GM19397 (cell line): ENCODE results near the gene OR2A14.
"Not testable (repeated sequence)": the region's sequence is repeated elsewhere in the genome, so short reads cannot be mapped to it uniquely, and the experiment has no call there.

Experiments
- ATAC-seq: cut with Tn5 transposase; IDR thresholded peaks from one replicate; pipeline ENCODE4 v1.9.1; 2021; ENCODE audit warnings: mild to moderate bottlenecking, moderate library complexity; ENCODE audit not compliant: unreplicated experiment

OR2A14 gene, protein sequence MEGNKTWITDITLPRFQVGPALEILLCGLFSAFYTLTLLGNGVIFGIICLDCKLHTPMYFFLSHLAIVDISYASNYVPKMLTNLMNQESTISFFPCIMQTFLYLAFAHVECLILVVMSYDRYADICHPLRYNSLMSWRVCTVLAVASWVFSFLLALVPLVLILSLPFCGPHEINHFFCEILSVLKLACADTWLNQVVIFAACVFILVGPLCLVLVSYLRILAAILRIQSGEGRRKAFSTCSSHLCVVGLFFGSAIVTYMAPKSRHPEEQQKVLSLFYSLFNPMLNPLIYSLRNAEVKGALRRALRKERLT

DNA sequence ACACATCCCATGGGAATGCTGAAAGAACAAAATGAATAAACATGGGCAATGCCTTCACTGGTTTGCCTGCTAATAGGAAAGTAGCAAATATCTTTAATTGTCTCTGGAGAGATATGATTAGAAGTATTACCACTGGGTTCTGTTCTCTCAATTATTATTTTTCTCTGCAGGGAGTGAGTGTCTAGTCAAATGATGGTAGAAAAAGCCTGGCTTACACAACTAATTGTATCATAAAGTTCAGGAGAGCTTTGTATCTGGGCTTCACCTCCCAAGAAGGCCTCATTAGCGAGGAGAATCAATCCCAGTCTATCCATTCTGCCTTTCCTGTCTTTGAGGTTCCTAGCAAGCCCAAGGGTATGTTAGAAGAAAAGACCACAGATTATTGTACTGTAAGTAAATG is at the start of gene OR2A14:
Gene OR2A14, plus strand, starts transcription at position 301 of the 400 bp plus-strand sequence. CDS start 5,937 bp downstream, outside the sequence.
- no peak for ATAC-seq

DNA sequence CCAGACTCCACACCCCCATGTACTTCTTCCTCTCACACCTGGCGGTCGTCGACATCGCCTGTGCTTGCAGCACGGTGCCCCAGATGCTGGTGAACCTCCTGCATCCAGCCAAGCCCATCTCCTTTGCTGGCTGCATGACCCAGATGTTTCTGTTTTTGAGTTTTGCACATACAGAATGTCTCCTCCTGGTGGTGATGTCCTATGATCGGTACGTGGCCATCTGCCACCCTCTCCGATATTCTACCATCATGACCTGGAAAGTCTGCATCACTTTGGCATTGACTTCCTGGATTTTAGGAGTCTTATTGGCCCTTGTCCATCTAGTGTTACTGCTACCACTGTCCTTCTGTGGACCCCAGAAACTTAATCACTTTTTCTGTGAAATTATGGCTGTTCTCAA is 48.6 kb upstream of the OR2A14 start:
- no peak for ATAC-seq

DNA sequence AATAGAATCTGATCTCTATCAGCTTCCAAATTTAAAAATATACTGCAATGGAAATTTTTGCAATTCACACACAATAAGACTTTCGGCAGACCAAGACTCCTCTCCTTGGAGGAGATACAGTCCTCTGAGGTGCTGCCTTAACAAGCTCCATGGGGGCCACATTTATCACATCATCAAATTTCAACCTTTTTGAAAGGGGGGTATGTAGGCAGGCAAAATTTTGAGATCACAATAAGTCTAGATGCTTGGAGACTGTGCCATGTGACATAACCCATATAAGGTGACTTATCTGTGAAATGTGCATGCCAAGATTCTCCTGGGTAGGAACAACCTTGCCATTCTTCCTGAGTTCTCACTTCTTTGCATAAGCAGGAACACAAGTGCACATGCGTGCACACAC is 37.0 kb upstream of the OR2A14 start, which contains the start of gene OR2A12:
Gene OR2A12, plus strand, starts transcription at position 301 of the 400 bp plus-strand sequence. CDS start 8,830 bp downstream, outside the sequence.
- no peak for ATAC-seq

GRCh38 chr7:144086730-144087129 is 36.2 kb upstream of the OR2A14 start:
- no peak for ATAC-seq

GRCh38 chr7:144087230-144087629 is 35.7 kb upstream of the OR2A14 start:
- no peak for ATAC-seq

GRCh38 chr7:144090667-144091066 is 32.3 kb upstream of the OR2A14 start:
- ATAC-seq = no peak

GRCh38 chr7:144098776-144099175 is 24.2 kb upstream of the OR2A14 start:
- no peak for ATAC-seq

- no peak for ATAC-seq
Observed at GRCh38 chr7:144100607-144101006, 22.4 kb upstream of the OR2A14 start.

DNA sequence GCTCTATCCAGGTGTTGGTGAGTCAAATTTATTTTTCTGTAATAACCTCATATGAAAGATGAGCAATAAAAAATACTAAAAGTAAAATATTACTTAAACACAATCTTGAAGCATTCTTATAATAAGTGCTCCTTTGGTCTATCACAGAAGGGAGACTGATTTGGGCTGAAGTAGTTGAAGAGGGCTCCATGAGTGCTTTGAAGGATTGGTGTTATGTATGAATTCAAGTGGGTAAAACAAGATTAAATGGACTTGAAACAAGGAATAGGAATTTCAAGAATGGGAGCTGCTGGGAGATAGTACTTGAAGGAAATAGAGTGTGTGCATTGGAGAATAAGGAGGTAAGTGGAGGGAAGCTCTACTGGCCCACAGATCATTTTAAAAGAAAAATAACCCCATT is 20.9 kb upstream of the OR2A14 start:
- ATAC-seq = no peak

GRCh38 chr7:144105211-144105610 is 17.8 kb upstream of the OR2A14 start:
- ATAC-seq = no peak

GRCh38 chr7:144109283-144109682 is 13.7 kb upstream of the OR2A14 start, which contains the start of gene OR2A2:
Gene OR2A2, plus strand, starts transcription at chr7:144109583. Its CDS starts 0 bp downstream, at chr7:144109583.
- ATAC-seq = no peak

DNA sequence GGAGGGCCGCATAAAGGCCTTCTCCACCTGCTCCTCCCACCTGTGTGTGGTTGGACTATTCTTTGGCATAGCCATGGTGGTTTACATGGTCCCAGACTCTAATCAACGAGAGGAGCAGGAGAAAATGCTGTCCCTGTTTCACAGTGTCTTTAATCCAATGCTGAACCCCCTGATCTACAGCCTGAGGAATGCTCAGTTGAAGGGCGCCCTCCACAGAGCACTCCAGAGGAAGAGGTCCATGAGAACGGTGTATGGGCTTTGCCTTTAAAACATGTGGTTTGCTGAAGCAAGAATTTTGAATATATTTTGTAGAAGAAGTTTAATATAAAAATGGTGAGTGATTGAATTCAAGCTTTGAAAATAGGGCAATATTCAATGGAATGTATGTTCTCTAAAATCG is 12.7 kb upstream of the OR2A14 start:
- ATAC-seq = no peak

DNA sequence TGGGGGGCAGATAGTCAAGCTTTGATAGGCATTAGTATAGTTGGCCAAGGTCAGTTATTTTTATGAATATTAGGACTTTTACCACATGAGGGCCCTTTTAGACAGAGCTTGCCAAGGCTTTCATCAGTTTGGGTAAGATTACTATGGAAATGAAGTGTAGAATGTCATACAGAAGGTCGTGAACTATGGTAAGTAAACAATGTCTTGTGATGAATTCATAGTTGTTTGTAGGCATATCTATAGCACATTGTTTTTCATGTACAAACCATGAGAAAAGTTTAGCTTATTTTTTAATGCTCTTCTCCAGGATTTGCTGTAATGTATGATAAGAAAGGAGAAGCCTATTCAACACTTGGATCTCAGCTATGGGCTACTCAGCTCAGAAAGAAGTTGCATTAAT is 9.3 kb upstream of the OR2A14 start:
- no peak for ATAC-seq

GRCh38 chr7:144118341-144118740 is 4.6 kb upstream of the OR2A14 start:
- no peak for ATAC-seq

GRCh38 chr7:144127714-144128334 is 4.8 kb downstream of the OR2A14 start:
- ATAC-seq = peak; percentile 100

DNA sequence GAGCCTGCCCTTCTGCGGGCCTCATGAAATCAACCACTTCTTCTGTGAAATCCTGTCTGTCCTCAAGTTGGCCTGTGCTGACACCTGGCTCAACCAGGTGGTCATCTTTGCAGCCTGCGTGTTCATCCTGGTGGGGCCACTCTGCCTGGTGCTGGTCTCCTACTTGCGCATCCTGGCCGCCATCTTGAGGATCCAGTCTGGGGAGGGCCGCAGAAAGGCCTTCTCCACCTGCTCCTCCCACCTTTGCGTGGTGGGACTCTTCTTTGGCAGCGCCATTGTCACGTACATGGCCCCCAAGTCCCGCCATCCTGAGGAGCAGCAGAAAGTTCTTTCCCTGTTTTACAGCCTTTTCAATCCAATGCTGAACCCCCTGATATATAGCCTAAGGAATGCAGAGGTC is 6.6 kb downstream of the OR2A14 start:
- not testable (repeated sequence) for ATAC-seq

GRCh38 chr7:144130730-144131129 is 7.8 kb downstream of the OR2A14 start:
- no peak for ATAC-seq

DNA sequence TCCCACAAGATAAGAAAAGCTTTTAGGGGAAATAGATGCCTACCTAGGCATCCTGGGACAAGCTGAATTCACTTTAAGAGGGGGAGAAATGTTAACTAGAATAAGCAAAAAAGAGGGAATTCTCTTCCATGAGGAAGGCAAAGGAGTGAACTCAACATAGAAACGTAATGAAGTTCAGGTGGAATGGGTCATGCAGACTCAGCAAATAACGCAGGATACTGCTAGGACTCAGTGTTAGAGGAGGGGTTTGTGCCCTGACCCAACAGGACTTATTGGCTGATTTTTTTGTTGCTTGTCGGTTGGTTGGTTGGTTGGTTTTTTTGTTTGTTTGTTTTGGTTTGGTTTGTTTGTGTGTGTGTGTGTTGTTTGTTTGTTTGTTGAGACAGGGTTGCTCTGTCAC is 9.3 kb downstream of the OR2A14 start:
- ATAC-seq = no peak

DNA sequence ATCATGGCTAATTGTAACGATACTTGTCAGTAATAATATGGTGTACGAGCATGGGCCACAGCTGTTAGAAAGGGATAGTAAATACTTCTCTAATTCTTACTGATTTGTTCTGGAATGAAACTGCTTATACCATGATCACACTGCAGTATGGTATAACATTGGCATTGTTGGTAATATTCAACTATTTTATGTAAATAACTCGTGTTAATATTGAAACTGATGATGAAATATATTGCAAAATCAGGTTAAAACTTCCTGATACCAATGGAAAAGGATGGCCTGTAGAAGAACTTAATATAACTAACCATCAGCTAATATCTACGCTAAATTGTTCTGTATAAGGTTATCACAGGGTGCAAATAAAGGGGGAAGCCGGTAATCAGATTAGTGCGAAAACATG is 10.3 kb downstream of the OR2A14 start:
- ATAC-seq = no peak

GRCh38 chr7:144134116-144134515 is 11.1 kb downstream of the OR2A14 start:
- ATAC-seq = no peak

GRCh38 chr7:144137501-144137900 is 14.5 kb downstream of the OR2A14 start:
- no peak for ATAC-seq

- ATAC-seq = no peak
Observed at GRCh38 chr7:144142187-144142586, 19.2 kb downstream of the OR2A14 start.
